B cell (primary cell): ENCODE results near the gene CDH12. TPM values are rescaled to one million over a fixed set of nuclear protein-coding genes. Genes with fewer than 3 reads are reported as not detected.

Experiments used
- ATAC-seq: fragments of 200-7000 bp; cut with Tn5 transposase; one replicate; pipeline ENCODE4 v1.10.0; 2021; ENCODE audit warnings: low read depth, mild to moderate bottlenecking, moderate number of reproducible peaks, moderate library complexity
- CTCF ChIA-PET: fragments of 350-600 bp; sonication (Branson Sonifier 250); formaldehyde crosslinking; loops from one replicate; lab custom pipeline; 2021; ENCODE audit warnings: antibody characterized with exemption, inconsistent platforms; lab: Charles Lee
- POLR2A ChIA-PET: fragments of 350-600 bp; sonication (Branson Sonifier 250); formaldehyde crosslinking; loops from one replicate; lab custom pipeline; 2021; ENCODE audit warnings: antibody characterized with exemption; lab: Charles Lee
- DNase-seq: peaks from one replicate; pipeline ENCODE4 v3.0.0; 2013
- H2AFZ ChIP-seq: 2 replicates; pipeline ENCODE4 v1.6.1; 2012; ENCODE audit warnings: mild to moderate bottlenecking, low read depth, low read length; ENCODE audit not compliant: insufficient read depth, poor library complexity, severe bottlenecking
- H3K27ac ChIP-seq, 2 donors: 1 replicate in 1 of 2; 2 replicates in 1 of 2; pipeline ENCODE4 v1.5.1; 2012 to 2013; ENCODE audit warnings: low read length in 2 of 2, mild to moderate bottlenecking in 2 of 2, moderate library complexity in 1 of 2
- H3K27me3 ChIP-seq, 4 experiments: fragments of 200-600 bp in 1 of 4; sonication (generic) in 1 of 4; replicated peaks in 1 of 4; 1 replicate in 2 of 4; 2 replicates in 2 of 4; pipeline versions ENCODE4 v1.6.1 to v1.7.0; 2013 to 2016; ENCODE audit warnings: low read length in 3 of 4, mild to moderate bottlenecking in 2 of 4, mixed read lengths in 1 of 4, moderate library complexity in 1 of 4; ENCODE audit not compliant: insufficient read depth in 4 of 4, control insufficient read depth in 3 of 4; ENCODE audit errors: control extremely low read depth in 1 of 4
- H3K36me3 ChIP-seq, 2 experiments: replicated peaks in 1 of 2; 1 replicate in 1 of 2; 2 replicates in 1 of 2; pipeline versions ENCODE4 v1.6.1 to v1.7.1; 2013; ENCODE audit warnings: low read length in 1 of 2; ENCODE audit not compliant: insufficient read depth in 2 of 2, control insufficient read depth in 1 of 2; ENCODE audit errors: control extremely low read depth in 1 of 2, extremely low read depth in 1 of 2
- H3K4me1 ChIP-seq, 2 donors: fragments of 200-600 bp in 1 of 2; sonication (generic) in 1 of 2; 1 replicate in 1 of 2; 2 replicates in 1 of 2; pipeline versions ENCODE4 v1.5.1 to v1.6.1; 2013 to 2017; ENCODE audit warnings: low read length in 2 of 2; ENCODE audit not compliant: control insufficient read depth in 2 of 2, insufficient read depth in 2 of 2
- H3K4me2 ChIP-seq: replicated peaks from 2 replicates; pipeline ENCODE3; 2012; ENCODE audit warnings: mild to moderate bottlenecking, low read depth, low read length; ENCODE audit not compliant: poor library complexity, severe bottlenecking
- H3K4me3 ChIP-seq, 5 experiments: fragments of 200-600 bp in 1 of 5; sonication (generic) in 1 of 5; 1 replicate in 3 of 5; 2 replicates in 2 of 5; pipeline versions ENCODE4 v1.5.1 to v1.7.0; 2011 to 2016; ENCODE audit warnings: low read length in 4 of 5, mild to moderate bottlenecking in 4 of 5, low read depth in 2 of 5, control low read depth in 1 of 5, moderate library complexity in 1 of 5; ENCODE audit not compliant: insufficient read depth in 1 of 5; ENCODE audit errors: control extremely low read depth in 1 of 5, extremely low read depth in 1 of 5
- H3K79me2 ChIP-seq: fragments of 200-600 bp; sonication (generic); one replicate; pipeline ENCODE4 v1.6.0; 2016; ENCODE audit warnings: low read length; ENCODE audit not compliant: control insufficient read depth, insufficient read depth
- H3K9ac ChIP-seq: fragments of 200-600 bp; sonication (generic); 2 replicates; pipeline ENCODE4 v1.6.1; 2017; ENCODE audit warnings: mild to moderate bottlenecking, low read length, moderate library complexity
- H3K9me3 ChIP-seq, 3 donors: one replicate each; pipeline versions ENCODE4 v1.6.1 to v1.7.1; 2013; ENCODE audit warnings: low read length in 2 of 3; ENCODE audit not compliant: control insufficient read depth in 2 of 3, insufficient read depth in 1 of 3; ENCODE audit errors: control extremely low read depth in 1 of 3
- H4K20me1 ChIP-seq: 2 replicates; pipeline ENCODE4 v1.6.0; 2012; ENCODE audit warnings: mild to moderate bottlenecking, low read length; ENCODE audit not compliant: insufficient read depth, control insufficient read depth, poor library complexity, severe bottlenecking
- H3K27ac Mint-ChIP-seq: one replicate; pipeline ENCODE4 v1.8.0; 2021; ENCODE audit warnings: mixed read lengths
- H3K27me3 Mint-ChIP-seq: one replicate; pipeline ENCODE4 v1.8.0; 2021; ENCODE audit warnings: mixed read lengths
- H3K4me1 Mint-ChIP-seq: one replicate; pipeline ENCODE4 v1.8.0; 2021; ENCODE audit warnings: mixed read lengths
- H3K4me3 Mint-ChIP-seq: one replicate; pipeline ENCODE4 v1.8.0; 2021; ENCODE audit warnings: mixed read lengths
- H3K9me3 Mint-ChIP-seq: one replicate; pipeline ENCODE4 v1.8.0; 2022; ENCODE audit warnings: mixed read lengths; ENCODE audit not compliant: insufficient read depth
- CTCF ChIP-seq: fragments of 200-600 bp; IDR thresholded peaks from one replicate; pipeline ENCODE4 v1.8.0; 2022; ENCODE audit warnings: antibody characterized with exemption, mild to moderate bottlenecking
- EZH2 ChIP-seq: IDR thresholded peaks from 2 replicates; pipeline ENCODE4 v1.6.1; 2012; ENCODE audit warnings: borderline replicate concordance, low read depth, mild to moderate bottlenecking, moderate library complexity, low read length; ENCODE audit not compliant: insufficient read depth, poor library complexity, severe bottlenecking
- WGBS: methylation state at CpG from one replicate; pipeline ENCODE4 v1.1.5; 2013; ENCODE audit warnings: missing lambda C conversion rate; ENCODE audit not compliant: insufficient coverage; 5-methylcytosine and 5-hydroxymethylcytosine counted together
- intact Hi-C: fragments of 100-400 bp; cut with micrococcal nuclease; formaldehyde crosslinking; loops from one replicate; pipeline ENCODE4 v1.10.0; 2022
- polyA plus RNA-seq: library from polyadenylated mRNA; depleted of rRNA; stranded (reverse); fragments of >200 nt; gene quantifications from 2 replicates; pipeline ENCODE4 v1.2.3, GENCODE V29; 2012
- total RNA-seq, 2 donors: library from RNA; stranded (reverse); fragments of 120-200 nt in 1 of 2; gene quantifications; 1 replicate in 1 of 2; 2 replicates in 1 of 2; pipeline versions ENCODE4 v1.2.3 to v1.2.4, GENCODE V29; 2013 to 2022

CDH12 gene
- total and polyA plus RNA-seq, 2 donors (not counting 1 experiment from before 2014, with no cell fraction given): not detected

GRCh38 chr5:22625451-22625850, 227.7 kb downstream of the CDH12 start:
- no peaks in the 10 kb centered on the region for H3K4me1 ChIP-seq
- H3K79me2 ChIP-seq: no peaks in the 10 kb centered on the region
- DNase-seq (no peak), ATAC-seq (no peak)
- POLR2A ChIA-PET: no interaction called here
- no peaks in the 10 kb centered on the region for H3K4me1 Mint-ChIP-seq
- no peak overlapping the region for H3K27ac Mint-ChIP-seq
- no peaks in the 10 kb centered on the region for H3K27me3 ChIP-seq
- H3K27me3 Mint-ChIP-seq: no peaks in the 10 kb centered on the region
- 95% methylated on average over 2 of the region's 2 CpGs for WGBS
- no peak overlapping the region for H3K4me3 Mint-ChIP-seq
- no peaks in the 10 kb centered on the region for H4K20me1 ChIP-seq
- H3K27ac ChIP-seq: no peak overlapping the region
- no peak overlapping the region for H2AFZ ChIP-seq
- H3K36me3 ChIP-seq: no peaks in the 10 kb centered on the region
- H3K9me3 ChIP-seq: peaks cover 0 to 10% (median 0%) of the 10 kb centered on the region in 3 donors
- no peak for TF ChIP-seq CTCF
- no peak for TF ChIP-seq EZH2
- intact Hi-C loops: no loop called here
- no peak overlapping the region for H3K4me3 ChIP-seq
- H3K4me2 ChIP-seq: no peak overlapping the region
- H3K9me3 Mint-ChIP-seq: peaks cover 12% of the 10 kb centered on the region
- H3K9ac ChIP-seq: no peak overlapping the region
- CTCF ChIA-PET: no interaction called here

GRCh38 chr5:22621084-22621483, 232.1 kb downstream of the CDH12 start:
- Histone ChIP-seq H3K4me2 (no peak overlapping the region), H2AFZ (no peak overlapping the region), H4K20me1 (no peaks in the 10 kb centered on the region), H3K79me2 (no peaks in the 10 kb centered on the region), H3K4me1 (no peaks in the 10 kb centered on the region), H3K27ac (no peak overlapping the region), H3K4me3 (no peak overlapping the region), H3K36me3 (no peaks in the 10 kb centered on the region), H3K9ac (no peak overlapping the region), H3K27me3 (no peaks in the 10 kb centered on the region), H3K9me3 (peaks cover 0 to 8% (median 0%) of the 10 kb centered on the region in 3 donors)
- no peaks in the 10 kb centered on the region for H3K4me1 Mint-ChIP-seq
- 45% methylated on average over 2 of the region's 2 CpGs for WGBS
- CTCF ChIA-PET: no interaction called here
- peaks cover 8% of the 10 kb centered on the region for H3K9me3 Mint-ChIP-seq
- TF ChIP-seq CTCF (no peak), EZH2 (no peak)
- no peak for DNase-seq
- H3K27ac Mint-ChIP-seq: no peak overlapping the region
- POLR2A ChIA-PET: no interaction called here
- H3K27me3 Mint-ChIP-seq: no peaks in the 10 kb centered on the region
- intact Hi-C loops: no loop called here
- no peak overlapping the region for H3K4me3 Mint-ChIP-seq
- ATAC-seq: no peak
